Measurements from ENCODE around the gene BCAS2. TPM values are rescaled to one million over a fixed set of nuclear protein-coding genes. Genes with fewer than 3 reads are reported as not detected.

BCAS2 gene
- total RNA-seq, 1 donor from 2014 or later, result 26.1 TPM

DNA sequence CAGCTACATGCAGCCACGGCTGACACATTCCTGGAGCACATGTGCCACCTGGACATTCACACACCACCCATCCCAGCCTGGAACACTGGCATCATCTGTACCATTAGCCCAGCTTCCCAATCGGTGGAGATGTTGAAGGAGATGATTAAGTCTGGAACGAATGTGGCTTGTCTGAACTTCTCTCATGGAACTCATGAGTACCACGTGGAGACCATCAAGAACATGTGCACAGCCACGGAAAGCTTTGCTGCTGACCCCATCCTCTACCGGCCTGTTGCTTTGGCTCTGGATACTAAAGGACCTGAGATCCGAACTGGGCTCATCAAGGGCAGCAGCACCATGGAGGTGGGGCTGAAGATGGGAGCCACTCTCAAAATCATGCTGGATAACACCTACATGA, 45.4 kb downstream of the BCAS2 start:
- no peaks in the 10 kb centered on the region for H3K9me3 ChIP-seq
- H3K4me3 ChIP-seq, result no peak overlapping the region
- no peak for DNase-seq (ENCODE audit: low spot score in 2 of 2)
- TF ChIP-seq, protein P1, sequence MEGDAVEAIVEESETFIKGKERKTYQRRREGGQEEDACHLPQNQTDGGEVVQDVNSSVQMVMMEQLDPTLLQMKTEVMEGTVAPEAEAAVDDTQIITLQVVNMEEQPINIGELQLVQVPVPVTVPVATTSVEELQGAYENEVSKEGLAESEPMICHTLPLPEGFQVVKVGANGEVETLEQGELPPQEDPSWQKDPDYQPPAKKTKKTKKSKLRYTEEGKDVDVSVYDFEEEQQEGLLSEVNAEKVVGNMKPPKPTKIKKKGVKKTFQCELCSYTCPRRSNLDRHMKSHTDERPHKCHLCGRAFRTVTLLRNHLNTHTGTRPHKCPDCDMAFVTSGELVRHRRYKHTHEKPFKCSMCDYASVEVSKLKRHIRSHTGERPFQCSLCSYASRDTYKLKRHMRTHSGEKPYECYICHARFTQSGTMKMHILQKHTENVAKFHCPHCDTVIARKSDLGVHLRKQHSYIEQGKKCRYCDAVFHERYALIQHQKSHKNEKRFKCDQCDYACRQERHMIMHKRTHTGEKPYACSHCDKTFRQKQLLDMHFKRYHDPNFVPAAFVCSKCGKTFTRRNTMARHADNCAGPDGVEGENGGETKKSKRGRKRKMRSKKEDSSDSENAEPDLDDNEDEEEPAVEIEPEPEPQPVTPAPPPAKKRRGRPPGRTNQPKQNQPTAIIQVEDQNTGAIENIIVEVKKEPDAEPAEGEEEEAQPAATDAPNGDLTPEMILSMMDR (IDR thresholded peaks at IDR 0.05), result no peak
- no peaks in the 10 kb centered on the region for H3K4me1 ChIP-seq
- no peaks in the 10 kb centered on the region for H3K36me3 ChIP-seq
- intact Hi-C loops (cut with DNase I), result no loop called here
- H3K27me3 ChIP-seq, result no peaks in the 10 kb centered on the region
- H3K27ac ChIP-seq, result no peak overlapping the region

DNA sequence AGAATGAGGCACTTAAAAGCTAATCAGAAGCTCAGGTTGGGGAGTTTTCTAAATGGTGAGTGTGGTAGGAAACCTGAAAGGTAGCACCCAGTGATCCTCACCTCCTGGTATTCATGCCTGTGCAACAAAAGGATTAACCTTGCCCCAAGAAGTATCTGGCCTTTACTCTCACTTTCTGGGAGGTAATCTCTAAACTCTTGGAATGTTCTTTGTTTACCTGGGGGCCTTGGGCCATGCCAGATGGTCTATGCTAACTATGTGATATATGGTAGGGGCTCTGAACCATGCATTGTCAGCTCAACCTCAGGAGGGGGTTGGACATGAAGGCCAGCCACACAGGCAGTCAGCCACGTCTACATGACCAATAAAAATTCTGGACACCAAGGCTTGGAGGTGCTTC, 46.0 kb downstream of the BCAS2 start:
- no peak overlapping the region for H3K27ac ChIP-seq
- no peak for DNase-seq (ENCODE audit: low spot score in 2 of 2)
- no peak overlapping the region for H3K4me3 ChIP-seq
- no peaks in the 10 kb centered on the region for H3K9me3 ChIP-seq
- no peaks in the 10 kb centered on the region for H3K4me1 ChIP-seq
- intact Hi-C loops (cut with DNase I), result no loop called here
- no peaks in the 10 kb centered on the region for H3K36me3 ChIP-seq
- no peaks in the 10 kb centered on the region for H3K27me3 ChIP-seq
- TF ChIP-seq, protein P1 (IDR thresholded peaks at IDR 0.05), result no peak

DNA sequence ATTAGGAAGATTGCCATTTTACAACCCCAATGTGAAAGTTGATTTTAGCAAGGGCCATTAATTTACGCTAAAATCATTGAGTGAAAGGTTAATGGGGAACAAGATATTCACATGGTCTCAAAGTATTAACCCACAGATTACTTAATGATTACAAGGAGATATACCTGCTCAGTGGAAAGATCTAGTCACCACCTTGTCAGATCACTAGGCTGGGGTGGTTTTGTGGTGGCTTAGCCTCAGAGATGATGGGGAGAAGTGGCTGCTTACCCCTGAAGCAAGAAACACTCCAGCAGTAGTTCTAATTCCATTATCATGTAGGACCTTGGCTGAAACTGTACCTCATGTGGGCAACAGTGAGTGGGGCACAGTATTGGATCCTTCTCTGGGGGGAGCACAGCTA, 50.3 kb downstream of the BCAS2 start:
- TF ChIP-seq, protein P1 (IDR thresholded peaks at IDR 0.05), result no peak

DNA sequence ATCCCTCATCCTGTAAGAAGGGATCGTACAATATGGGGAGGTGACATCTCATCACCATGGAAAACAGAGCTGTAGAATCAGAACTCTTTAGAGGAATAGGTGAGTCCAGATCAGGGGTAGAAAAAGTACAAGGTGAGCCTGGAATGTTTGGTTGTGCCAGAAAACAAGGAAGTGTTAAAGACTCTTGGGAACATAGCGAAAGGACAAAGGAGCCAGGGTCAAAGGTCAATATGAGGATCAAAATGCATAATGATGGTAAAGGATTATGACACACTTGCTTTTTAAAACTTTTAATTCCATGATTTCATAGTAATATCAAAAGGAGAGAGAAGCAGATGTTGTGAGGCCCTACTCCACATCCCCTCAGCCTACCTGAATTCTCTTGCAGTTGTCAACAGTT, 51.2 kb downstream of the BCAS2 start:
- Histone ChIP-seq H3K9me3 (no peaks in the 10 kb centered on the region), H3K27me3 (no peaks in the 10 kb centered on the region), H3K4me1 (no peaks in the 10 kb centered on the region), H3K27ac (no peak overlapping the region), H3K4me3 (no peak overlapping the region), H3K36me3 (no peaks in the 10 kb centered on the region)
- intact Hi-C loops (cut with DNase I), result no loop called here
- DNase-seq (ENCODE audit: low spot score in 2 of 2), result no peak
- TF ChIP-seq, protein P1 (IDR thresholded peaks at IDR 0.05), result no peak

More for the DNA sequence above, 50.3 kb downstream of the BCAS2 start:
- Histone ChIP-seq H3K9me3 (no peaks in the 10 kb centered on the region), H3K27me3 (no peaks in the 10 kb centered on the region), H3K36me3 (no peaks in the 10 kb centered on the region), H3K4me3 (no peak overlapping the region), H3K27ac (no peak overlapping the region), H3K4me1 (no peaks in the 10 kb centered on the region)
- no peak for DNase-seq (ENCODE audit: low spot score in 2 of 2)
- intact Hi-C loops (cut with DNase I), result no loop called here

DNA sequence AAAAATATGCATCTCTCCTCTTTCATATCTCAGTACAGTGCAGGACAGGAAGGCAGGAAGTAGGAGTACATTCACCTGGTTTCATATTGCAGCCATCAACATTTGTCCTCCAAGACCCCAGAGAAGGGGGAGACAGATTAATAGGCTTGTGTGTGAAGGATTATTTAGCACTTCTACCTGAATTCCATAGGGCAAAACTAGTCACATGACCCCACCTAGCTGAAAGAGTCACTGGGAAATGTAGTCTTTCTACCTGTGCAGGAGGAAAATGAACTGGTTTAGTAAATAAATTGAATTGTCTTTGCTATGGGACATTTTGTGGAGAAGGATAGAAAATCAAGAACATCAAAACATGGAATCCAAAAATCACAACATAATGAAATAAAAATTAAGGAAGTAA, 56.5 kb downstream of the BCAS2 start:
- no peak overlapping the region for H3K27ac ChIP-seq
- no peaks in the 10 kb centered on the region for H3K36me3 ChIP-seq
- no peak overlapping the region for H3K4me3 ChIP-seq
- TF ChIP-seq, protein P1 (IDR thresholded peaks at IDR 0.05), result no peak
- no peaks in the 10 kb centered on the region for H3K4me1 ChIP-seq
- intact Hi-C loops (cut with DNase I), result no loop called here
- H3K9me3 ChIP-seq, result no peaks in the 10 kb centered on the region
- H3K27me3 ChIP-seq, result no peaks in the 10 kb centered on the region
- DNase-seq (ENCODE audit: low spot score in 2 of 2), result no peak

DNA sequence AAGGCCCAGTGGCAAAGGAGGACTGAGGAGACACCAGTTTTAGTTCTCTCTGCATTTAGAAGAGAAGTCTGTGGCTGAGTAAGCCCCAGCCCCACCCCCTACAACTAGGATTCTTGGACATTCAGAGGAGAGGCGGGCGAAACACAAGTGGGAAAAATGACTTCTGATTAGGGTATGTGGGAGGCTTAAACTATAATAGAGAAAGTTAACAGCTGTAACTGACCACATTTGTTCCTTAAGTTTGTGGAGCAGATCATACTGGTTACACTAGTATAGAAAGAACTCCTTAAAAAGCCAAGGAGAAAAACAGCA, 59.2 kb downstream of the BCAS2 start:
- Histone ChIP-seq H3K4me1 (no peaks in the 10 kb centered on the region), H3K27ac (no peak overlapping the region), H3K27me3 (no peaks in the 10 kb centered on the region), H3K4me3 (no peak overlapping the region), H3K9me3 (no peaks in the 10 kb centered on the region), H3K36me3 (no peaks in the 10 kb centered on the region)
- intact Hi-C loops (cut with DNase I), result no loop called here
- no peak for DNase-seq (ENCODE audit: low spot score in 2 of 2)
- TF ChIP-seq, protein P1 (IDR thresholded peaks at IDR 0.05), result no peak
